Astrocyte of the cerebellum (primary cell): Measurements from ENCODE around the gene DOCK2.
A peak's percentile ranks its signal among the peaks of the same experiment; 100 is the strongest.

Source experiments
- DNase-seq: peaks from one replicate; pipeline ENCODE4 v3.0.0-alpha.2; 2011; ENCODE audit warnings: low read depth
- H3K4me3 ChIP-seq: 2 replicates; pipeline ENCODE4 v1.5.1; 2011; ENCODE audit warnings: mild to moderate bottlenecking, low read depth, low read length, moderate library complexity
- CTCF ChIP-seq: IDR thresholded peaks from 2 replicates; pipeline ENCODE4 v1.5.1; 2012; ENCODE audit warnings: low read length, low read depth, moderate library complexity, mild to moderate bottlenecking; ENCODE audit errors: missing control alignments
- in situ Hi-C: cut with HindIII; loops from 2 replicates; pipeline ENCODE4 v1.10.0; 2017; ENCODE audit warnings: low sequenced_read_pairs

The DOCK2 gene

GRCh38 chr5:169626779-169627178, 10.3 kb upstream of the DOCK2 start:
- no peak overlapping the region for H3K4me3 ChIP-seq
- no peak for TF ChIP-seq CTCF
- DNase-seq = peak; percentile 98
- in situ Hi-C loops = no loop called here

- in situ Hi-C loops = no loop called here
- DNase-seq = no peak
- no peak for TF ChIP-seq CTCF
- no peak overlapping the region for H3K4me3 ChIP-seq
These were observed 9.5 kb upstream of the DOCK2 start for GRCh38 chr5:169627551-169627950.

- no peak overlapping the region for H3K4me3 ChIP-seq
- TF ChIP-seq CTCF = no peak
- in situ Hi-C loops = no loop called here
- DNase-seq = no peak
These were observed 8.2 kb upstream of the DOCK2 start for GRCh38 chr5:169628892-169629291.

GRCh38 chr5:169629847-169630548, 7.1 kb upstream of the DOCK2 start:
- no peak overlapping the region for H3K4me3 ChIP-seq
- no peak for TF ChIP-seq CTCF
- in situ Hi-C loops = no loop called here
- DNase-seq = peak; percentile 57

- no peak for TF ChIP-seq CTCF
- H3K4me3 ChIP-seq = no peak overlapping the region
- in situ Hi-C loops = no loop called here
- no peak for DNase-seq
These were observed 5.7 kb upstream of the DOCK2 start for GRCh38 chr5:169631360-169631759.

GRCh38 chr5:169632946-169633345, 4.1 kb upstream of the DOCK2 start:
- H3K4me3 ChIP-seq = no peak overlapping the region
- no peak for DNase-seq
- in situ Hi-C loops = no loop called here

More at GRCh38 chr5:169632946-169633345, 4.1 kb upstream of the DOCK2 start:
- TF ChIP-seq CTCF = no peak
